Activated B cell treated with CpG ODN at 0.5 μM for 24 hours (primary cell): ENCODE measurements around the gene NPPA. TPM values are rescaled to one million over a fixed set of nuclear protein-coding genes. Genes with fewer than 3 reads are reported as not detected.
A peak's percentile ranks its signal among the peaks of the same experiment; 100 is the strongest.

Experiments used
- ATAC-seq: fragments of 200-7000 bp; cut with Tn5 transposase; one replicate; pipeline ENCODE4 v1.10.0; 2021; ENCODE audit warnings: low read depth, mild to moderate bottlenecking, moderate library complexity
- CTCF ChIA-PET: fragments of 350-600 bp; sonication (Branson Sonifier 250); formaldehyde crosslinking; loops from one replicate; lab custom pipeline; 2021; ENCODE audit warnings: antibody characterized with exemption; lab: Charles Lee
- POLR2A ChIA-PET: fragments of 350-600 bp; sonication (Branson Sonifier 250); formaldehyde crosslinking; loops from one replicate; lab custom pipeline; 2021; ENCODE audit warnings: antibody characterized with exemption; lab: Charles Lee
- DNase-seq: peaks from one replicate; pipeline ENCODE4 v3.0.0; 2022
- H3K27ac Mint-ChIP-seq: one replicate; pipeline ENCODE4 v1.8.0; 2020; ENCODE audit warnings: mixed read lengths
- H3K27me3 Mint-ChIP-seq: one replicate; pipeline ENCODE4 v1.8.0; 2021; ENCODE audit warnings: mixed read lengths
- H3K36me3 Mint-ChIP-seq: one replicate; pipeline ENCODE4 v1.8.0; 2021; ENCODE audit warnings: low read depth, mixed read lengths
- H3K4me1 Mint-ChIP-seq: one replicate; pipeline ENCODE4 v1.8.0; 2021; ENCODE audit warnings: mixed read lengths
- H3K4me3 Mint-ChIP-seq: one replicate; pipeline ENCODE4 v1.8.0; 2020; ENCODE audit warnings: mild to moderate bottlenecking, mixed read lengths
- H3K9me3 Mint-ChIP-seq: one replicate; pipeline ENCODE4 v1.8.0; 2020; ENCODE audit warnings: mixed read lengths
- intact Hi-C: fragments of 100-400 bp; cut with micrococcal nuclease; formaldehyde crosslinking; loops from one replicate; pipeline ENCODE4 v1.15.1; 2024
- total RNA-seq: library from RNA; stranded (reverse); gene quantifications from 2 replicates; pipeline ENCODE4 v1.2.3, GENCODE V29; 2022
- TF ChIP-seq, protein P1 (sequence below): fragments of 200-600 bp; IDR thresholded peaks from one replicate; pipeline ENCODE4 v1.8.0; 2022; ENCODE audit warnings: antibody characterized with exemption, mild to moderate bottlenecking

The NPPA gene
- total RNA-seq, 1 donor from 2014 or later, result not detected

DNA sequence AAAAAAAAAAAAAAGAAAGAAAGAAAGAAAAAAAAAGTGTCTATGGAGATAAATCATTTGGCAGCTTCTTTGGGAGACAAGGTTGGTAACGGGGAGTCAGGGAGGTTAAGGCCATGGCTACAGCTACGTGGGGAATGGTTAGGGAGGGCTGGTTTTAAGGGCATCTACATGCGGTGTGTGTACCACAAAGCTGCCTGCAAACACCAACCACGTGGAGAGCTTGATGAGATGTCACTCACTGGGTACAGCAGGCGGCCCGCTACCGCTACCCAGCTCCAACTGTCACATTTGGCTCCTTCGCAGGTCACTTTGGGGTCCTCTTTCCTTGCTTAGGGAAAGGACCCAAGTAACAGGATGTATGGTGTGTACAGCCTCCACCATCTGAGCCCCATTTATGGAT is 6.9 kb upstream of the NPPA start:
- CTCF ChIA-PET, result no interaction called here
- POLR2A ChIA-PET, result interaction anchor here (2.4 kb wide), 1 partner anchor 54 kb away, joined by 11 read pairs; no protein-coding TSS in a partner anchor
- no peak for ATAC-seq
- TF ChIP-seq, protein P1, sequence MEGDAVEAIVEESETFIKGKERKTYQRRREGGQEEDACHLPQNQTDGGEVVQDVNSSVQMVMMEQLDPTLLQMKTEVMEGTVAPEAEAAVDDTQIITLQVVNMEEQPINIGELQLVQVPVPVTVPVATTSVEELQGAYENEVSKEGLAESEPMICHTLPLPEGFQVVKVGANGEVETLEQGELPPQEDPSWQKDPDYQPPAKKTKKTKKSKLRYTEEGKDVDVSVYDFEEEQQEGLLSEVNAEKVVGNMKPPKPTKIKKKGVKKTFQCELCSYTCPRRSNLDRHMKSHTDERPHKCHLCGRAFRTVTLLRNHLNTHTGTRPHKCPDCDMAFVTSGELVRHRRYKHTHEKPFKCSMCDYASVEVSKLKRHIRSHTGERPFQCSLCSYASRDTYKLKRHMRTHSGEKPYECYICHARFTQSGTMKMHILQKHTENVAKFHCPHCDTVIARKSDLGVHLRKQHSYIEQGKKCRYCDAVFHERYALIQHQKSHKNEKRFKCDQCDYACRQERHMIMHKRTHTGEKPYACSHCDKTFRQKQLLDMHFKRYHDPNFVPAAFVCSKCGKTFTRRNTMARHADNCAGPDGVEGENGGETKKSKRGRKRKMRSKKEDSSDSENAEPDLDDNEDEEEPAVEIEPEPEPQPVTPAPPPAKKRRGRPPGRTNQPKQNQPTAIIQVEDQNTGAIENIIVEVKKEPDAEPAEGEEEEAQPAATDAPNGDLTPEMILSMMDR, result no peak
- no peak for DNase-seq
- no peaks in the 10 kb centered on the region for H3K36me3 Mint-ChIP-seq
- no peak overlapping the region for H3K4me3 Mint-ChIP-seq
- H3K27me3 Mint-ChIP-seq, result peaks cover 21% of the 10 kb centered on the region
- no peak overlapping the region for H3K27ac Mint-ChIP-seq
- intact Hi-C loops, result no loop called here
- H3K4me1 Mint-ChIP-seq, result no peaks in the 10 kb centered on the region
- H3K9me3 Mint-ChIP-seq, result no peaks in the 10 kb centered on the region

DNA sequence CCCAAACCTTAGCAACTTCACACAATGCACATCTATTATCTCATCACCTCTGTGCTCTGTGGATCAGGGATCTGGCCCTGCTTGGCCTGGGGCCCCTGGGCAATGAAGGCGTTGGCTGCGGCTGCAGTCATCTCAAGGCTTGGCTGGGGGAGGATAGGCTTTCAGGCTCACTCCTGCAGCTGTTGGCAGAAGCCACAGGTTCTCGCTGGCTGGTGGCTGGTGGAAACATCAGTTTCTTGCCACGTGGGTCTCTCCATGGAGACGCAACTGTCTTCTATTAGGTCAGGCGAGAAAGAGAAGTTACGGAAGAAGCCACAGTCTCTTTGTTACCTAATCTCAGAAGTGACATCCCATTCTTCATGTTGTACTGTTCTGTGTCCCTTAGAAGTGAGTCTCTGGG is 3.6 kb upstream of the NPPA start:
- ChIA-PET CTCF (no interaction called here), POLR2A (no interaction called here)
- Mint-ChIP-seq H3K9me3 (no peaks in the 10 kb centered on the region), H3K27ac (no peak overlapping the region), H3K36me3 (peaks cover 16% of the 10 kb centered on the region), H3K27me3 (no peaks in the 10 kb centered on the region), H3K4me3 (no peak overlapping the region), H3K4me1 (no peaks in the 10 kb centered on the region)
- ATAC-seq, result no peak
- intact Hi-C loops, result no loop called here
- DNase-seq, result no peak
- TF ChIP-seq, protein P1, result no peak

DNA sequence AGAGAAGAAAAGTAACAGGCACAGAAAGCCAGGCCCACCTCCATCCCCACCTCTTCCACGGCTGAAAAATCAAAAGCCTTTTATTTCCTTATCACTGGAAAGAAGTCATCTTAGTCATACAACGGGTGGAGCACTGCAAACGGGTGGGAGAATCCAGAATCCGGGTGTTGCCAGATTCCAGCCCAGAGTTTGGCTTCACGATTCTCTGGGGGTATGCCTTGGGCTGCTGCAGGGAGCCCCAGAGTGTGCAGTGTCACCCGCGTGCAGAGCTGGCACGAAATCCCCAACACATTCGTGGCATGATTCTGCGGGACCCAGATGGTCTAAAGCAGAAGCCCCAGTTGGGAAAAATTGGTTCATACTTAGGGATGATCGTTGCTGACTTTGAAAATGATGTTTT is 2.6 kb upstream of the NPPA start:
- ATAC-seq (no peak), DNase-seq (no peak)
- no peaks in the 10 kb centered on the region for H3K4me1 Mint-ChIP-seq
- ChIA-PET POLR2A (no interaction called here), CTCF (no interaction called here)
- H3K36me3 Mint-ChIP-seq, result peaks cover 26% of the 10 kb centered on the region
- no peak overlapping the region for H3K4me3 Mint-ChIP-seq
- no peaks in the 10 kb centered on the region for H3K9me3 Mint-ChIP-seq
- no peaks in the 10 kb centered on the region for H3K27me3 Mint-ChIP-seq
- intact Hi-C loops, result no loop called here
- H3K27ac Mint-ChIP-seq, result no peak overlapping the region
- TF ChIP-seq, protein P1, result no peak

DNA sequence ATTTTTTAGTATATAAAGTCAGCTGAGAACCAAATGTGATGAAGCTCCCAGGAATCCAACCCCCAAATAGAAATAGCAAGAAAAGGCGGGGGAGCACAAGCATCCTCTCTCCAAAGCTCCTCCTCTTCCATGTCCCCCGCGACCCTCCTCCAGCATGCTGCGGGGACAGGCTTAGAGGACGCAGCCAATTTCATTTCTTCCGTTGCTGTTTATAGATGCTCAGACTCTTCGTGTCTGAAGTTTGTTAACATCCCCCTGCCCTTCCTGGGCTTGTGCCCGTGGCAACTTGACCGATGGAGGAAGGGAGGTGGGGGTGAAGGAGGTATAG is 754 bp upstream of the NPPA start:
- H3K9me3 Mint-ChIP-seq, result no peaks in the 10 kb centered on the region
- CTCF ChIA-PET, result no interaction called here

DNA sequence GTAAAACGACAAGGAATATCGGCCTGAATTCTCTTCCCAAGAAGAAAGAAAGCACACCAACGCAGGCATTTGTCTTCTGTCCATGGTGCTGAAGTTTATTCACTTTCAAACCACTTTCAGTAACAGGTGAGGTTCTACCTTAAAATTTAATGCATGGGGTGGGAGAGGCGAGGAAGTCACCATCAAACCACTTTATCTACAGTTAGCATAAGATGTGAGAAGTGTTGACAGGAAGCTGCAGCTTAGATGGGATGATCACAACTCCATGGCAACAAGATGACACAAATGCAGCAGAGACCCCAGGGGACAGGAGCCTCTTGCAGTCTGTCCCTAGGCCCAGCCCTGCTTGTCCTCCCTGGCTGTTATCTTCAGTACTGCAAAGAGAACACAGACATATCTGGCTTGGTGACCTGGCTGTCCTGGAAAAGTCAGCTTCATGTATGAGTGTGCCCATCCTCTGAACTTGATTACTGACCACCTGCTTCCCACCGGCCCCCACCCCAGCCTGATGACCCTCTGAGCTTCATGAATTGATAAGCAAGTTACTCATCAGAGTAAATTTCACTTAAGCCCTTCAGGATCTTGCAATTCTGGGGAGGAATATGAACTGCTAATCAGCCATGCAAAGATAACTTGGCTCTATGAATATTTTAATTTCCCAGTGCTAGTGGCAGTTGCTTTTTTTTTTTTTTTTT is 1.8 kb downstream of the NPPA start:
- no peak for DNase-seq
- TF ChIP-seq, protein P1, result no peak
- H3K9me3 Mint-ChIP-seq, result no peaks in the 10 kb centered on the region
- H3K27me3 Mint-ChIP-seq, result no peaks in the 10 kb centered on the region
- H3K4me1 Mint-ChIP-seq, result peaks cover 27% of the 10 kb centered on the region
- POLR2A ChIA-PET, result interaction anchor here (0.6 to 2.2 kb wide), 4 partner anchors 25 to 119 kb away, joined by 3 to 8 read pairs (median 4); no protein-coding TSS in a partner anchor
- H3K4me3 Mint-ChIP-seq, result no peak overlapping the region
- peak; percentile 45 for ATAC-seq
- peaks cover 66% of the 10 kb centered on the region for H3K36me3 Mint-ChIP-seq
- H3K27ac Mint-ChIP-seq, result no peak overlapping the region
- intact Hi-C loops, result loop anchor here (10.0 kb wide), 1 partner anchor 371 kb away; the partner anchor contains the start of gene DISP3
- CTCF ChIA-PET, result no interaction called here

More for the DNA sequence above, 754 bp upstream of the NPPA start:
- Mint-ChIP-seq H3K4me1 (peaks cover 6% of the 10 kb centered on the region), H3K36me3 (peaks cover 44% of the 10 kb centered on the region), H3K27me3 (no peaks in the 10 kb centered on the region), H3K27ac (no peak overlapping the region), H3K4me3 (no peak overlapping the region)
- intact Hi-C loops, result loop anchor here (10.0 kb wide), 1 partner anchor 374 kb away; the partner anchor contains the start of gene DISP3
- DNase-seq, result no peak
- no peak for ATAC-seq
- POLR2A ChIA-PET, result interaction anchor here (1.1 kb wide), 1 partner anchor 60 kb away, joined by 4 read pairs; no protein-coding TSS in a partner anchor
- TF ChIP-seq, protein P1, result no peak
